ENCODE data around the gene PBXIP1. TPM values are rescaled to one million over a fixed set of nuclear protein-coding genes. Genes with fewer than 3 reads are reported as not detected.

Gene PBXIP1
- polyA plus RNA-seq, 6 donors from 2014 or later = 36.2 to 77.3 (median 69.5) TPM

DNA sequence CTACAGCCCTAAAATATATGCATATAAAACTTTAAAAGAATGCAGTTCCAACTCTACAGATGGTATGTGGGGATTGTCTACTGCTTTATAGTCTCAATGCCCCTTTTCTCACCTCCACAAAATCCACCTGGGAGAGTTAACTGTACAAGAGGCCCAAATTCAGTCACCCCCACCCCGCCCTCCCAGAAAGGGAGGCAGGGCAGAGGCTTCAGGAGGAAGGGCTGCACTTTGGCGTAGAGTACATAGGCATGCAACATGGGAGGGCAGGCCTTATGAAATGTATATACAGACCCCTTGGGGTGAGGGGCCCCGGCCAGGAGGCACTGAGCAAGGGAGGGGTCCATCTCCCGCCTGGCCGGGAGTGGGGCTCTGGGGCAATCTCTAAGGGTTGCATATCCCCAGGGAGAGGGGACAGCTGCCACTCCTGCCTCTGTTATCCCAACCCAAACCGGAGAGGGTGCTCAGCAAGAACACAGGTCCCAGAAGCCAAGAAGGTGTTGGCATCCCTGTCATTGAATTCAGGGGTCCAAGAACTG is 7.0 kb upstream of the PBXIP1 start:
- Mint-ChIP-seq H3K36me3 (peaks cover 0 to 8% of the 10 kb centered on the region in 2 donors), H3K4me3 (peak overlapping the region in 7 of 8 donors; percentile 82 to 94 (median 90)), H3K27ac (peak overlapping the region in 5 of 6 donors; percentile 32 to 96 (median 90)), H3K4me1 (peaks cover 15 to 51% (median 30%) of the 10 kb centered on the region in 3 donors), H3K9me3 (no peaks in the 10 kb centered on the region), H3K27me3 (no peaks in the 10 kb centered on the region)
- ATAC-seq (ENCODE audit: low read depth in 2 of 2) (no peak), DNase-seq (no peak)

DNA sequence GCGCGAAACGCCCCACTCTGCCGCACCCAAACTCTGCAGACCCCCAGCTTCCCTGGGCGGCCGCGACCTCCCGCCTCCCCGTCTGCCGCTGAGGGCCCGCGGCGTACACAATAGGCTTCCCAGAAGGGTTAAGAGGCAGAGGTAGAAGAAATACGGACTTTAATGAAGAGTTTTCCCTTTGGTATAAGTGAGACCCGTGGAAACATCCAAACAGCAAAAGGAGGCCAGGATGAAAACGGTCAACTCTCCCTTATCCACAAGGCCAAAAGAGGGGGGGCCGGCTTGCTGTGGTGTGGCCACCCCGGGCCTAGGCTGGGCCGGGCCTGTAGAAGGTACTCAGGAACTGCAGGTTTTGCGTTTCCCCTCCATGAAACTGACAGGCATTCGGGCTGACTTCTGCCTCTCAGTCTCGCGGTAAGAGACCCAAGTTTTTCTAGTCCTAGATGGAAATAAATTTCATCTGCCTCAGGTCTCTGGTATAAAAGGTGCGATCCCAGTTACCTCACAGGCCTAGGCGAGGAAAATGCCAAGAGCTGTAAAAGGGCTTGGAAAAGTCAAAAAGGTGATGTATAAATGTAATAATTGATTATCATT is 6.4 kb upstream of the PBXIP1 start:
- Mint-ChIP-seq H3K9me3 (no peaks in the 10 kb centered on the region), H3K4me3 (peak overlapping the region; percentile 82 to 94 (median 90)), H3K27me3 (no peaks in the 10 kb centered on the region), H3K27ac (peak overlapping the region; percentile 45 to 96 (median 90)), H3K36me3 (peaks cover 0 to 8% of the 10 kb centered on the region in 2 donors), H3K4me1 (peaks cover 15 to 51% (median 33%) of the 10 kb centered on the region in 3 donors)
- DNase-seq = no peak
- ATAC-seq (ENCODE audit: low read depth in 2 of 2) = peak; percentile 16 to 20

DNA sequence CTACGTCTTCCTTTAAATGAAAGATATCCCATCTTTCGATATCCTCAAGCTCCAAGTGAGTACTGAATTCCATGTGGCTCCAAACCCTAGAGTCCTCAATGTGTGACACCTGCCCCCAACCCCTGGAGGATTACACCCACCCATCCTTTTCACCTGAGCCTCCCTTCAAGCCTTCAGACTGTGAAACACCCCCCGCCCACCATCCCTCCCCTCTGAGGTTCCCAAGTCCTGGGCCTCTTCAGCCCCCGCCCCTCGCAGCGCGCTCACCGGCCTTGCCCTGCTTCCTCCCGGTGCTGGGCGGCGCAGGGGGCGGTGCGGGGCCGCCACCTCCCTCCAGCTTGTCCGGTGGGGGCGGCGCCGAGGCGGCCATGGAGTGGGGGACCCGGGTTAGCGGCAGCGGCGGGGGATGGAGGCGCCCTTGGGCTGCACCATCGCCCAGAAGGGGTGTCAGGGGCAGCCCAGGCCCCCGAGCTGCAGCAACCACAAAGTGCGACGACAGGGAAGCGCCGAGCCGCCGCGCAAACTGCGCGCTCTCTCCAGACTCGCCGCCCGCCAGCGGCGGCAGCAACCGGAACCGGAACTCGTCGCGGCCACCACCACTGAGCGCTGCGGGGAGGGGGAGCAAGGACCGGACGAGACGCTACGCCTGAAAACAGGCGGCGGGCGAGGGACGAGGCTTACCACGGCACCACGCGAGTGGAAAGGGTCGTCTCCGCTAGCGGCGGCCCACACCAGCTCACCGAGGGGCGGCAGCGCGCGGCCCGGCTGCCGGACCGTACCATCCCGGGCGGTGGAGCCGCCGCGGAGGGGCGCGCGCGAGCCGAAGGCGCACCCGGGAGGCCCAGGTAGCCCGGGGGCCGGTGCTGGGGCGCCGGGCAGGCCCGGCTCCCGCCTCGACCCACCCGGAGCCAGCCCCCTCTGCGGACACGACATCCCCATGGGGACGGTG is 5.6 kb upstream of the PBXIP1 start, which contains the start of gene PYGO2:
TSS of gene PYGO2 (minus strand) at position 576 of the 949 bp plus-strand sequence. CDS start at position 370, 206 bp downstream.
- DNase-seq = peak; percentile 84
- Mint-ChIP-seq H3K4me3 (peak within 1 kb of the TSS; percentile 82 to 95 (median 94)), H3K27me3 (no peaks in the 10 kb centered on the region), H3K36me3 (peaks cover 0 to 8% of the 10 kb centered on the region in 2 donors), H3K27ac (peak within 1 kb of the TSS; percentile 85 to 96 (median 90)), H3K4me1 (peaks cover 15 to 52% (median 36%) of the 10 kb centered on the region in 3 donors), H3K9me3 (no peaks in the 10 kb centered on the region)
- peak; percentile 79 to 80 for ATAC-seq (ENCODE audit: low read depth in 2 of 2)

DNA sequence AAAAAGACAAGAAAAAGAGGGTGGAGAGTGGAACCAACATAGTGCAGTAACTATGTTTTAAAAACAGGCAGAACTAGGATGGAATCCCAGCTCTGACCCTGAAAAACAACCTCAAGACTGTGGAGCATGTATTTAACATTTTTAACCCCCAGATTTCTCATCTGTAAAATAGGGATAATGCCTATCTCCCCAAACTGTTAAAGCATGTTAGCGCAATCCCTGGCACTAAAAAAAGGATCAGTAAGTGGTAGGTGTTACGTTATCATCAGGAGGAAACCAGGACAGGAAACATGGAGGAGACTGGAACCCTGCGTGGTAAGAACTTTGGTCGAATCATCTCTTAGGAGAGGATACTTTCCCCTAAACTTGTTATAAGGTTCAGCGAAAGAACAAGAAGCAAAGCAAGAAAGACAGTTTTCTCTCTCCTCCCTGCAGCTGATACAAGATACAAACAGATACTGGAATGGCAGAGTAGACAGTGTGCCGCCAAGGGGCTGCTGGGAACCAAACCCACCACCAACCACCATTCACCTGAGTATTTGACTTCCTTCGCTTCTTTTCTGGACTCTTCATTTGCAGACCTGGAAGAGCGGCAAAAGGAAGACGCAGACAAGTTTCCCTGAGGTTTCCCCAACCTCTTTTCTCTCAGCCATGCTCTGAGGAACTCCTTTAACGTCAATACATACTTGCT is 4.7 kb upstream of the PBXIP1 start:
- Mint-ChIP-seq H3K4me1 (peaks cover 24 to 60% (median 45%) of the 10 kb centered on the region in 3 donors), H3K9me3 (no peaks in the 10 kb centered on the region), H3K27me3 (no peaks in the 10 kb centered on the region), H3K4me3 (peak overlapping the region; percentile 82 to 95 (median 94)), H3K27ac (peak overlapping the region; percentile 47 to 94 (median 90)), H3K36me3 (peaks cover 0 to 8% of the 10 kb centered on the region in 2 donors)
- no peak for ATAC-seq (ENCODE audit: low read depth in 2 of 2)
- no peak for DNase-seq

DNA sequence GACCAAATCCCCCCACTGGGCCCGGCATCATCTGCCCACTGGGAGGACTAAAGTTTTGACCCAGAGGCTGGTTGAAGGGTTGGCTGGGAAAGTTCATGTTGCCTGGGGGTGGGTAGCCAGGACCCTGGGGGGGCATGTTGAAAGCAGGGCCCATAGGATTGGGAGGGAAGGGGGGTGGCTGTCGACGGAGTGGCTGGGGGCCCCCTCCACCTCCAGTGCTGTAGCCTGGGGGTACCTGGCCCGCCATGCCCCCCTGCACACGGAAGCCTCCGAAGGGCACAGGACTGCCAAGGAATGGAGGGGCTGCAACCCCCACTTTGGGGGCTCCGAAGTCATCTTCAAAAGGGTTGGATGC is 3.5 kb upstream of the PBXIP1 start:
- no peaks in the 10 kb centered on the region for H3K9me3 Mint-ChIP-seq
- no peak for ATAC-seq (ENCODE audit: low read depth in 2 of 2)
- DNase-seq = no peak
- H3K4me1 Mint-ChIP-seq = peaks cover 34 to 67% (median 57%) of the 10 kb centered on the region in 3 donors
- H3K36me3 Mint-ChIP-seq = peaks cover 0 to 8% of the 10 kb centered on the region in 2 donors
- no peaks in the 10 kb centered on the region for H3K27me3 Mint-ChIP-seq
- peak overlapping the region in 5 of 8 donors; percentile 52 to 94 (median 82) for H3K4me3 Mint-ChIP-seq
- H3K27ac Mint-ChIP-seq = peak overlapping the region in 1 of 6 donors; percentile 79

DNA sequence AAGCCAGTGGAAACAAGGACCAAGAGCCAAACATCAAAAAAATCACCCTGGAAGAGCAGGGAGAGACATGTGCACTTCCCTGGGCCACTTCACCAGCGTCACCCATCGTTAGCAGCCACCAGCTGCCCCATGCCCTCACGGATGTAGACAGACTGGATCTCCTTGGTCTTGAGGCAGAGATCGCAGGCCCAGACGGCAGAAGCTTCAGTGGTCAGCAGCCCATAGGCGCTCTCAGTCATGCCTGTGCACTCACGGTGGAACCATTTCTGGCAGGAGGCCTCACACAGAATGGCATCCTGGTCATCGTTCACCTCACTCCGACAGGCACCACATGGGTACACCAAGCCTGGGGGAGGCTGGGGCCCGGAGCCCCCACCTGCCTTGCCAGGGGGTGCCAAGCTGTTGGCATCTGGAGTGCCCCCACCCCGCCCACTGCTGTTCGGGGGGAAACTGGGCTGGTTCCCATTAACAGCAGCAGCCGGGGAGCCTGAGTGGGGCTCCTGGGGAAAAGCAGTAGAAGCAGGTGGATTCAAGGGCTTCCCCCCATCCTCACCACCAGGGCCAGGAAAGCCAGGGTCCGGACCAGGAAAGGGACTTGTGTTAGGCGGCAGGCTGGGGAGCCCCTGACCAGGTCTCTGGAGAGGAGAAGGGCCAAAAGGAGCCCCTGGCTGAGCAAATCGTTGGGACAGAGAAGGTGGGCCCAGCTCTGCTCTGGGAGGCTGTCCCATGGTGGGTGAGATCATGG is 3.0 kb upstream of the PBXIP1 start:
- peaks cover 36 to 70% (median 61%) of the 10 kb centered on the region in 3 donors for H3K4me1 Mint-ChIP-seq
- ATAC-seq (ENCODE audit: low read depth in 2 of 2) (no peak), DNase-seq (no peak)
- H3K27me3 Mint-ChIP-seq = no peaks in the 10 kb centered on the region
- no peaks in the 10 kb centered on the region for H3K9me3 Mint-ChIP-seq
- H3K4me3 Mint-ChIP-seq = peak overlapping the region in 5 of 8 donors; percentile 25 to 94 (median 80)
- H3K36me3 Mint-ChIP-seq = peaks cover 0 to 5% of the 10 kb centered on the region in 2 donors
- peak overlapping the region in 2 of 6 donors; percentile 14 to 79 for H3K27ac Mint-ChIP-seq

DNA sequence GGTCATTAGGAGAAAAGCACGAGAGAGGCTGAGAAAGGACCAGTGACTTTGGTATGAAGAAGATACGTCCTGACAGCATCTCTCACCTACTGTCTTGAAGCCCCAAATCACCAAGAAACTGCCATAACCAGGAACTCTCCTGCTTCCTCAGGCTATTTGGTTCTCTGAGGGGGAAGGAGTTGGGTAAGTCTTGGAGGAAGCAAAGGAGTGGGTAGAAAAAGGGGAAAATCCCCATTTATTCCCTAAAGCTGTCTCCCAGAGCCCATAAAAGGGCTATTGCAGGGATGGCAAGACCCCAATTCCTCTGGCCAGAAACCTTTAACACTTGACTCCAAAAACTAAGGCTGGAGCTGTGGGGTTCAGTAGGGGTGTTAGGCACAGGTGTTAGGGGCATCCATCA is 2.1 kb upstream of the PBXIP1 start:
- peak overlapping the region in 3 of 6 donors; percentile 11 to 63 (median 42) for H3K27ac Mint-ChIP-seq
- no peaks in the 10 kb centered on the region for H3K9me3 Mint-ChIP-seq
- no peaks in the 10 kb centered on the region for H3K27me3 Mint-ChIP-seq
- no peaks in the 10 kb centered on the region for H3K36me3 Mint-ChIP-seq
- H3K4me3 Mint-ChIP-seq = peak overlapping the region in 3 of 8 donors; percentile 5 to 80 (median 79)
- ATAC-seq (ENCODE audit: low read depth in 2 of 2) = no peak
- no peak for DNase-seq
- H3K4me1 Mint-ChIP-seq = peaks cover 40 to 74% (median 61%) of the 10 kb centered on the region in 3 donors

DNA sequence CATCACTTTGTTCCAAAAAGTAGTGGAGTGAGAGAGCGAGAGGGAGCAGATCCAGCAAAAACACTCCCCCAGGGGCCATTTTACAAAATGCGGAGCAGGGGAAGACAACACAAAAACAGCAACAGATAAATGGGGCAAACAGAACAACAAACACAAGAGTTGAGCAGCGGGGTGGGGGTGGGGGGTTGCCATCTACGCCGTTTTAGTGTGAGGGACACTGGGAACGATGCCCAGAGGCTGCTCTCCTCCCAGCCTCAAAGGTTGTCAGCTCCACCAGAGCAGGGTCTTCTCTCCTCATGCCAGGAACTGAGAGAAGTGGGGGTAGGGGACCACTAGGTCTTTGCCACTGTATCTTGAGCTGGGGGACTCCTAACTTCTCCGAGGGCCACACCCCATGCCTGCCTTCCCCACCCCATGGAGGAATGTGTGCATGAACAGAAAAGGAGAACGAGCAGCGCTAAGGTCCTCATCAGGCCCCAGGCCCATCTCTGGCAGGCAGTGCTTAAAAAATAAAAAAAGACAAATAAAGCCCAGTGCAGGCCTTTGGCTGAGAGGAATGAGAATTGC is 1.3 kb upstream of the PBXIP1 start:
- no peaks in the 10 kb centered on the region for H3K36me3 Mint-ChIP-seq
- peak overlapping the region in 5 of 6 donors; percentile 66 to 100 (median 86) for H3K27ac Mint-ChIP-seq
- no peaks in the 10 kb centered on the region for H3K27me3 Mint-ChIP-seq
- DNase-seq (no peak), ATAC-seq (ENCODE audit: low read depth in 2 of 2) (no peak)
- H3K4me3 Mint-ChIP-seq = peak overlapping the region; percentile 12 to 98 (median 60)
- peaks cover 45 to 74% (median 62%) of the 10 kb centered on the region in 3 donors for H3K4me1 Mint-ChIP-seq
- no peaks in the 10 kb centered on the region for H3K9me3 Mint-ChIP-seq

DNA sequence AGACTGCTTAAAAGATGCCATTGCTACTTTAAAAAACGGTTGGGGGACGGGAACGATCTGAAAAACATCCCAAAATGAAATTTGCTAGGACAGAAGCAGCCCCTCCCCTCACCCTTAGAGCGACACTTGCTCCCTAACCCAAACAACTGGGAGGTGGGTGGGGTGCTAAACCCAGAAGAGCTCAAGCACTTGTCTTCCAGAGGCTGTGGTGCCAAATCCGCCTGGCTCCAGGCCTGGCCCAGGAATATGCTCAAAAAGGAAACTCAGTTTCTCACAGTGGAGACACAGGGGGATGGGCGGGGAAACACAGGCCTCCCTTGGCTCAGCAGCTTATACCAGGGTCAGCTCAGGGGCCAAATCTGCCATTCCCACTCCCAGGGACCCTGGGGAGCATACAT is 644 bp upstream of the PBXIP1 start:
- Mint-ChIP-seq H3K4me1 (peaks cover 48 to 78% (median 68%) of the 10 kb centered on the region in 3 donors), H3K4me3 (peak overlapping the region; percentile 89 to 98 (median 97)), H3K9me3 (no peaks in the 10 kb centered on the region), H3K27ac (peak overlapping the region; percentile 73 to 100 (median 99)), H3K27me3 (no peaks in the 10 kb centered on the region), H3K36me3 (no peaks in the 10 kb centered on the region)
- ATAC-seq (ENCODE audit: low read depth in 2 of 2) (no peak), DNase-seq (no peak)

DNA sequence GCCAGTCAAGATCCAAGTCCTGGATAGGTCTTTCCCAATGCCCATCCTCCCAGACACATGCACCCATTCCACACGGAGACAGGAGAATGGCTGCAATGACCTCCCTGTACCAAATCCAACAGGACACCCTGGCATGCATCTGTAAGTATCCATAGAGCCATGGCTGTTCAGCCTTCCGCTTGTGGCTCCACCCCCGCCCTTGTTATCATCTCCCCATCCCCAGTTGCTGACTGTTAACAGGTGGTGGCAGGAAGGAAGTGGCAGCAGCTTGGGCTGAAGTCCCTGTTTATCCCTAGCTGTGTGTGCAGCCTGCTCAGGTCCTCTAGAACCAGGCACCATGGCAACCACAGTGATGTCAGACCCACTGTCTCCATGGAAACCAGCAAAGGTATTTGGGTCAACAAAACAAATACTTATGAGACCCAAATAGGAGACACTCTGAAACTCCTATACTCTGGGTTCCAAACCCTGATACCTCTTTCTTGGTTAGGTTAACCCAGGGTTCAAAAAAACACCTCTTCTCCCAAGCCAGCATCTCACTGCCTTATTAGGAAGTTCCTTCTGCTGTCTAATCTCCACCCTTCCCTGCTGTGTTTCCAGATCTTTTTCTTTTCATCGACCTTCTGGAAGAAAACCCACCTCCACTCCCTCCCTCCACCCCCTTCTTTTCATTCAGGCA is 721 bp downstream of the PBXIP1 start:
- Mint-ChIP-seq H3K27ac (peak overlapping the region; percentile 99 to 100 (median 99)), H3K36me3 (peaks cover 5 to 8% of the 10 kb centered on the region in 2 donors), H3K4me1 (peaks cover 50 to 76% (median 71%) of the 10 kb centered on the region in 3 donors), H3K27me3 (no peaks in the 10 kb centered on the region), H3K9me3 (no peaks in the 10 kb centered on the region), H3K4me3 (peak overlapping the region; percentile 89 to 98 (median 97))
- DNase-seq (peak; percentile 85), ATAC-seq (ENCODE audit: low read depth in 2 of 2) (peak; percentile 77 to 81)

DNA sequence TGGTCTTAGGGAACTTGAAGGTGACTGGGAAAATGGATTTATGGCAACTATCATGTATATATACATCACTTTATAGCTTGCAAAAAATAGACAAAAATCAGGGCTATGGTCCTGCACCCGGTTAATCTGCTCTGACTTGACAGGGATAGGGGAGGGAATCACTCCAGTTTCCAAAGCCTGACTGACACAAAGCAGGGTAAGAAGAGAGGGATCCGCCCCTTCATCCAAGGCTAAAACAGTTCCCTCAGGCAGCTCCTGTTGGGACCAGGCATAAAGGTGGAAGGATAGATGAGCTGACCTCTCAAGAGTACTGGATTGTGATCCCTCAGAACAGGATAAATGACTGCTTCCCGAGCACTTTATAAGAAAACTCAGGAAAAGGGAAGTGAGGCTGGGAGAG is 1.4 kb downstream of the PBXIP1 start:
- peak overlapping the region; percentile 99 to 100 (median 99) for H3K27ac Mint-ChIP-seq
- DNase-seq = no peak

More for the DNA sequence above, 1.4 kb downstream of the PBXIP1 start:
- Mint-ChIP-seq H3K9me3 (no peaks in the 10 kb centered on the region), H3K27me3 (no peaks in the 10 kb centered on the region), H3K4me3 (peak overlapping the region; percentile 89 to 98 (median 97)), H3K36me3 (peaks cover 5 to 8% of the 10 kb centered on the region in 2 donors), H3K4me1 (peaks cover 50 to 72% (median 69%) of the 10 kb centered on the region in 3 donors)
- ATAC-seq (ENCODE audit: low read depth in 2 of 2) = no peak

Data from naive B cell (primary cell).